MM.1S (cell line): ENCODE data around the gene FRK.

Experiments used
- DNase-seq: peaks from one replicate; pipeline ENCODE4 v3.0.0-alpha.2; 2015
- H2AFZ ChIP-seq: fragments of 300-600 bp; sonication (generic); 2 replicates; pipeline ENCODE4 v1.6.0; 2016; ENCODE audit warnings: antibody characterized with exemption, low read length
- H3F3A ChIP-seq: fragments of 300-600 bp; sonication (generic); 2 replicates; pipeline ENCODE4 v1.6.1; 2016; ENCODE audit warnings: mild to moderate bottlenecking, antibody characterized with exemption, low read length, moderate library complexity, mixed read lengths; ENCODE audit not compliant: insufficient read depth
- H3K27ac ChIP-seq: fragments of 300-600 bp; sonication (generic); 2 replicates; pipeline ENCODE4 v1.5.1; 2016; ENCODE audit warnings: mild to moderate bottlenecking, low read length
- H3K27me3 ChIP-seq: fragments of 300-600 bp; sonication (generic); replicated peaks from 2 replicates; pipeline ENCODE4 v1.6.0; 2016; ENCODE audit warnings: low read length; ENCODE audit not compliant: insufficient read depth
- H3K36me3 ChIP-seq: fragments of 300-600 bp; sonication (generic); replicated peaks from 2 replicates; pipeline ENCODE4 v1.6.1; 2016; ENCODE audit warnings: mild to moderate bottlenecking, low read length, mixed read lengths; ENCODE audit not compliant: insufficient read depth
- H3K4me1 ChIP-seq: fragments of 300-600 bp; sonication (generic); 2 replicates; pipeline ENCODE4 v1.6.1; 2016; ENCODE audit warnings: low read length, mixed read lengths
- H3K4me2 ChIP-seq: fragments of 300-600 bp; sonication (generic); 2 replicates; pipeline ENCODE4 v1.6.0; 2016; ENCODE audit warnings: low read depth, low read length
- H3K4me3 ChIP-seq: fragments of 300-600 bp; sonication (generic); 2 replicates; pipeline ENCODE4 v1.5.1; 2016; ENCODE audit warnings: low read length, mixed read lengths
- H3K79me2 ChIP-seq: fragments of 300-600 bp; sonication (generic); 2 replicates; pipeline ENCODE4 v1.6.1; 2016; ENCODE audit warnings: mixed run types, low read length, mixed read lengths
- H3K9ac ChIP-seq: fragments of 300-600 bp; sonication (generic); 2 replicates; pipeline ENCODE4 v1.6.1; 2016; ENCODE audit warnings: low read length, mixed read lengths
- H3K9me2 ChIP-seq: fragments of 300-600 bp; sonication (generic); replicated peaks from 2 replicates; pipeline ENCODE4 v1.6.1; 2016; ENCODE audit warnings: mild to moderate bottlenecking, low read length, mixed read lengths; ENCODE audit not compliant: insufficient read depth
- H3K9me3 ChIP-seq: fragments of 300-600 bp; sonication (generic); replicated peaks from 2 replicates; pipeline ENCODE4 v1.6.1; 2016; ENCODE audit warnings: mild to moderate bottlenecking, low read length, mixed read lengths; ENCODE audit not compliant: insufficient read depth
- H4K20me1 ChIP-seq: fragments of 300-600 bp; sonication (generic); 2 replicates; pipeline ENCODE4 v1.6.1; 2016; ENCODE audit warnings: mild to moderate bottlenecking, low read length, moderate library complexity, mixed read lengths; ENCODE audit not compliant: insufficient read depth
- EZH2 ChIP-seq: fragments of 300-600 bp; sonication (generic); optimal IDR thresholded peaks from 2 replicates; pipeline ENCODE3; 2017; ENCODE audit warnings: low read depth, mild to moderate bottlenecking, antibody characterized with exemption, low read length, mixed read lengths
- EZH2phosphoT487 ChIP-seq: fragments of 300-600 bp; sonication (generic); IDR thresholded peaks from 2 replicates; pipeline ENCODE4 v1.6.1; 2018; ENCODE audit warnings: antibody characterized with exemption, low read length
- TF ChIP-seq, protein P1 (sequence below): fragments of 300-600 bp; sonication (generic); IDR thresholded peaks from 2 replicates; pipeline ENCODE4 v1.5.1; 2016; ENCODE audit warnings: antibody characterized with exemption, low read length, mixed read lengths

FRK gene

DNA sequence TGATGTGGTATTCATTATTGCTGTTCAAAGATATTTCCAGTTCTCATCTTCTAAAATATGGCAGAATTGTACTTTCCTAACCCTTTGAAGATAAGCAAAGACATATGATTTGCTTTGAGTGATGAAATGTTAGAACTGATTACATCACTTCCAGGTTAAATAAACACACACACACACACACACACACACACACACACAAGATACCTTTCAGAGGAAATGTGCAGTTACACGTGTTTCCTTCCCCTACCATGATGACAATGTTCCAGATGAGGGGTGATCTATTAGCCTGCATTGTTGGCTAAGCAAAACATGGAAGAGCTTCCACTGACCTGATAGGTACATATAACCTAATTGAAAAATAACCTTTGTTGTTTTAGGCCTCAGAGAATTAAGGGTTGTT lies 11.7 kb upstream of the FRK start:
- TF ChIP-seq EZH2phosphoT487: no peak
- TF ChIP-seq EZH2: no peak
- TF ChIP-seq, protein P1, sequence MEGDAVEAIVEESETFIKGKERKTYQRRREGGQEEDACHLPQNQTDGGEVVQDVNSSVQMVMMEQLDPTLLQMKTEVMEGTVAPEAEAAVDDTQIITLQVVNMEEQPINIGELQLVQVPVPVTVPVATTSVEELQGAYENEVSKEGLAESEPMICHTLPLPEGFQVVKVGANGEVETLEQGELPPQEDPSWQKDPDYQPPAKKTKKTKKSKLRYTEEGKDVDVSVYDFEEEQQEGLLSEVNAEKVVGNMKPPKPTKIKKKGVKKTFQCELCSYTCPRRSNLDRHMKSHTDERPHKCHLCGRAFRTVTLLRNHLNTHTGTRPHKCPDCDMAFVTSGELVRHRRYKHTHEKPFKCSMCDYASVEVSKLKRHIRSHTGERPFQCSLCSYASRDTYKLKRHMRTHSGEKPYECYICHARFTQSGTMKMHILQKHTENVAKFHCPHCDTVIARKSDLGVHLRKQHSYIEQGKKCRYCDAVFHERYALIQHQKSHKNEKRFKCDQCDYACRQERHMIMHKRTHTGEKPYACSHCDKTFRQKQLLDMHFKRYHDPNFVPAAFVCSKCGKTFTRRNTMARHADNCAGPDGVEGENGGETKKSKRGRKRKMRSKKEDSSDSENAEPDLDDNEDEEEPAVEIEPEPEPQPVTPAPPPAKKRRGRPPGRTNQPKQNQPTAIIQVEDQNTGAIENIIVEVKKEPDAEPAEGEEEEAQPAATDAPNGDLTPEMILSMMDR: no peak
- Histone ChIP-seq H3F3A (no peaks in the 10 kb centered on the region), H3K4me1 (no peaks in the 10 kb centered on the region)

DNA sequence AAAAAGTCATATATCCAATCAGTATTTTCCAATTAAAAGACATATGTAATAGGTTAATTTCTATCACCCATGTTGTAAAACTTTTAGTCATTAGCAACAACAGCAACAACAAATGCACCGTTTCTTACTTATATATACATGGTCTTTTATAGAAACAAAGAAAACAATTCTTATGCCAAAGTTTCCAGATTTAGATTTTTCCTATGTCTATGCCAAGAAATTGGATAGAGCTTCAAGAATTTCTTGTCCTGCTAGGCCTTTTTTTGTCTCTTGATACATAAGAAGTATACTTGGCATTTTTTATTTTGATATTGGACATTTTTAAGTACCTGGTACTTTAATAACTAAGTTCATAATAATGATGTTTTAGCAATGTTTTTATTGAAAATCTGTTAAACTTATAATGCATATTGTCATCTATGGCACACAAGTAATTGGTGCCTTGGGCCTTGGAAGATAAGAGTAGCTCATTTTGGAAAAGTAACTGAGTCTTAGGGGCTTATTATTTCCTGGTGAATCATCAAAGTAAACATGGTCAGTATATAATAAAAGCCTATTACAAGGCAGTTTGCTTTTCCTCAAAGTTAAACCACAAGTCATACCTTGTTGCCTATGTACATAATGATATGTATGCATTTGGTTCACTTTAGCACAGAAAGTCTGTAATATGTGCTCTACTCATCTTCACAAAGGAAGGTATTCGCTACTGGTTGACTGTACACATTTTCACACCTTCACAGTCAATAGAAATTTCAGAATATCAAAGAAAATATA lies 10.1 kb upstream of the FRK start:
- no peak overlapping the region for H3K4me2 ChIP-seq
- H3K4me3 ChIP-seq: no peak overlapping the region
- H4K20me1 ChIP-seq: no peaks in the 10 kb centered on the region
- no peak overlapping the region for H3K9ac ChIP-seq
- H3K36me3 ChIP-seq: no peaks in the 10 kb centered on the region
- no peak overlapping the region for H2AFZ ChIP-seq
- H3F3A ChIP-seq: no peaks in the 10 kb centered on the region
- H3K9me3 ChIP-seq: no peaks in the 10 kb centered on the region
- H3K4me1 ChIP-seq: no peaks in the 10 kb centered on the region
- TF ChIP-seq, protein P1: no peak
- TF ChIP-seq EZH2phosphoT487: no peak
- TF ChIP-seq EZH2: no peak
- DNase-seq: no peak
- H3K9me2 ChIP-seq: no peaks in the 10 kb centered on the region
- H3K79me2 ChIP-seq: no peaks in the 10 kb centered on the region
- H3K27me3 ChIP-seq: no peaks in the 10 kb centered on the region
- no peak overlapping the region for H3K27ac ChIP-seq

More for the DNA sequence above, 11.7 kb upstream of the FRK start:
- Histone ChIP-seq H3K9ac (no peak overlapping the region), H3K79me2 (no peaks in the 10 kb centered on the region), H3K36me3 (no peaks in the 10 kb centered on the region), H3K9me2 (no peaks in the 10 kb centered on the region), H3K9me3 (no peaks in the 10 kb centered on the region), H2AFZ (no peak overlapping the region), H3K4me3 (no peak overlapping the region), H3K27ac (no peak overlapping the region), H3K4me2 (no peak overlapping the region), H3K27me3 (no peaks in the 10 kb centered on the region), H4K20me1 (no peaks in the 10 kb centered on the region)
- DNase-seq: no peak

DNA sequence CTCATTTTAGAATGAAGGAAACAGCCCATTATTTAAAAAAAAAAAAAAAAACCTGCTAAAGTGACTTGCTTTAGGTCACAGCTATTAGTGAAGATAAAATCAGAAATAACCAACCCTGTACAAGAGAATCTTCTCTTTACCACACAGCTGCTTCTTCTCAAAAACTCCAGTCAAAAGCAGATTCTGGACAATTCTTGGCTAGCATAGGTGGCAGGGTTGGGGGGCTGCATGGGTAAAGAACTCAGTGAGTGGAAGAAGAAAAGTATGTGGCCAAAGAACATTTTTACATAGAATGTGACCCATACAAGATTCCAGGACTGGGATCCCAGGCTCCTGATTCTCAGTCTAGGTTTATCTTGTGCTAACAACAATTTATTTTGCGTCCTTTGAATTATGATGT lies 9.4 kb upstream of the FRK start:
- no peaks in the 10 kb centered on the region for H3K9me3 ChIP-seq
- H2AFZ ChIP-seq: no peak overlapping the region
- no peak overlapping the region for H3K4me3 ChIP-seq
- H3K4me1 ChIP-seq: no peaks in the 10 kb centered on the region
- no peaks in the 10 kb centered on the region for H4K20me1 ChIP-seq
- TF ChIP-seq EZH2phosphoT487 (no peak), EZH2 (no peak)
- TF ChIP-seq, protein P1: no peak
- H3K27ac ChIP-seq: no peak overlapping the region
- H3K36me3 ChIP-seq: no peaks in the 10 kb centered on the region
- H3K9ac ChIP-seq: no peak overlapping the region
- H3F3A ChIP-seq: no peaks in the 10 kb centered on the region
- no peak for DNase-seq
- H3K4me2 ChIP-seq: no peak overlapping the region
- no peaks in the 10 kb centered on the region for H3K27me3 ChIP-seq
- H3K9me2 ChIP-seq: no peaks in the 10 kb centered on the region
- no peaks in the 10 kb centered on the region for H3K79me2 ChIP-seq
